Measurements from ENCODE around the gene KDM4B.
A peak's percentile ranks its signal among the peaks of the same experiment; 100 is the strongest.

KDM4B gene

GRCh38 chr19:5013761-5014160 lies 44.8 kb downstream of the KDM4B start:
- no peak for DNase-seq (ENCODE audit: low read depth)

GRCh38 chr19:5014941-5015340 lies 46.0 kb downstream of the KDM4B start:
- DNase-seq (ENCODE audit: low read depth), result no peak

- DNase-seq (ENCODE audit: low read depth), result no peak
Observed at GRCh38 chr19:5016268-5016667, 47.4 kb downstream of the KDM4B start.

GRCh38 chr19:5016781-5017180 lies 47.9 kb downstream of the KDM4B start:
- DNase-seq (ENCODE audit: low read depth), result no peak

GRCh38 chr19:5017235-5017634 lies 48.3 kb downstream of the KDM4B start:
- DNase-seq (ENCODE audit: low read depth), result no peak

GRCh38 chr19:5018224-5019015 lies 49.5 kb downstream of the KDM4B start:
- no peak for DNase-seq (ENCODE audit: low read depth)

- no peak for DNase-seq (ENCODE audit: low read depth)
Observed at GRCh38 chr19:5020368-5020767, 51.5 kb downstream of the KDM4B start.

- DNase-seq (ENCODE audit: low read depth), result no peak
Observed at GRCh38 chr19:5021046-5021445, 52.1 kb downstream of the KDM4B start.

GRCh38 chr19:5022066-5022860 lies 53.4 kb downstream of the KDM4B start:
- no peak for DNase-seq (ENCODE audit: low read depth)

GRCh38 chr19:5023128-5023571 lies 54.2 kb downstream of the KDM4B start:
- no peak for DNase-seq (ENCODE audit: low read depth)

- DNase-seq (ENCODE audit: low read depth), result no peak
Observed at GRCh38 chr19:5024282-5024681, 55.4 kb downstream of the KDM4B start.

- no peak for DNase-seq (ENCODE audit: low read depth)
Observed at GRCh38 chr19:5025027-5025426, 56.1 kb downstream of the KDM4B start.

GRCh38 chr19:5026706-5027273 lies 57.9 kb downstream of the KDM4B start:
- no peak for DNase-seq (ENCODE audit: low read depth)

GRCh38 chr19:5028229-5028886 lies 59.4 kb downstream of the KDM4B start:
- DNase-seq (ENCODE audit: low read depth), result no peak

- DNase-seq (ENCODE audit: low read depth), result peak; percentile 47
Observed at GRCh38 chr19:5029596-5029995, 60.7 kb downstream of the KDM4B start.

- no peak for DNase-seq (ENCODE audit: low read depth)
Observed at GRCh38 chr19:5030136-5030820, 61.4 kb downstream of the KDM4B start.

- no peak for DNase-seq (ENCODE audit: low read depth)
Observed at GRCh38 chr19:5030822-5031221, 61.9 kb downstream of the KDM4B start.

- peak; percentile 80 for DNase-seq (ENCODE audit: low read depth)
Observed at GRCh38 chr19:5031231-5032100, 62.6 kb downstream of the KDM4B start.

GRCh38 chr19:5032101-5032967 lies 63.4 kb downstream of the KDM4B start:
- DNase-seq (ENCODE audit: low read depth), result no peak
